ENCODE data around the gene XPR1. TPM values are rescaled to one million over a fixed set of nuclear protein-coding genes. Genes with fewer than 3 reads are reported as not detected.

XPR1 gene
- total and polyA plus RNA-seq, 2 of the 8 experiments (the other 6 are each of a cell fraction or from before 2014, with no cell fraction given), result 28.6 to 43.9 TPM

- no peak overlapping the region for H3K4ac ChIP-seq (replicated peaks; ENCODE audit: insufficient read length, low read depth, low read length)
- no peak overlapping the region for H3K18ac ChIP-seq (ENCODE audit: extremely low read depth, low read length)
- H2BK15ac ChIP-seq (ENCODE audit: low read length), result no peak overlapping the region
- no peak overlapping the region for H4K91ac ChIP-seq (replicated peaks; ENCODE audit: insufficient read length, low read length)
- DNase-seq (ENCODE audit: low read depth in 1 of 2, low spot score in 2 of 2), result no peak
- no peak overlapping the region for H3K4me3 ChIP-seq (ENCODE audit: extremely low read depth in 1 of 4, insufficient read depth in 2 of 4, low read depth in 3 of 4, low read length in 4 of 4)
- POLR2A ChIA-PET (ENCODE audit: partially characterized antibody), result no interaction called here
- TF ChIP-seq JUN (IDR thresholded peaks at IDR 0.05; ENCODE audit: low read depth, low read length) (no peak), TCF12 (IDR thresholded peaks at IDR 0.05; ENCODE audit: low read depth, low read length) (no peak), PHF8 (conservative IDR thresholded peaks at IDR 0.05; ENCODE audit: low read depth, low read length) (no peak)
- CTCF ChIA-PET (ENCODE audit: partially characterized antibody), result interaction anchor here (0.6 kb wide), 1 partner anchor 316 kb away, joined by 3 read pairs; no protein-coding TSS in a partner anchor
- no peak overlapping the region for H3K9ac ChIP-seq (replicated peaks in 1 of 4; ENCODE audit: extremely low read depth in 1 of 4, low read depth in 3 of 4, low read length in 3 of 4)
- no peaks in the 10 kb centered on the region for H3K79me2 ChIP-seq (ENCODE audit: control insufficient read depth in 1 of 2, insufficient read depth in 2 of 2, low read length in 2 of 2)
- H3K23ac ChIP-seq (ENCODE audit: insufficient read length), result no peak overlapping the region
- H2BK120ac ChIP-seq (replicated peaks; ENCODE audit: low read depth, low read length), result no peak overlapping the region
- no peak overlapping the region for H2AK5ac ChIP-seq (ENCODE audit: low read depth, low read length)
- no peaks in the 10 kb centered on the region for H3K27me3 ChIP-seq (replicated peaks in 1 of 4; ENCODE audit: control insufficient read depth in 3 of 4, extremely low read depth in 1 of 4, insufficient read depth in 3 of 4, low read length in 3 of 4)
- H3K79me1 ChIP-seq (ENCODE audit: low read depth, low read length), result no peaks in the 10 kb centered on the region
- no peak overlapping the region for H2BK5ac ChIP-seq (ENCODE audit: low read depth, low read length)
- H3K9me3 ChIP-seq (ENCODE audit: insufficient read depth in 2 of 2, low read depth in 1 of 2, low read length in 1 of 2), result no peaks in the 10 kb centered on the region
- WGBS, 2 experiments (ENCODE audit: extremely low coverage in 1 of 2, insufficient coverage in 1 of 2, insufficient read length in 1 of 2, insufficient replicate concordance in 2 of 2, low coverage in 1 of 2, low lambda C conversion rate in 2 of 2, missing lambda C conversion rate in 1 of 2), result 79% methylated on average over 6 of the region's 6 CpGs; no CpG with 5 or more reads in 1 of the 2 experiments
- H4K20me1 ChIP-seq (replicated peaks in 1 of 2; ENCODE audit: control insufficient read depth in 1 of 2, insufficient read depth in 2 of 2, low read length in 2 of 2), result no peaks in the 10 kb centered on the region
- H3K4me1 ChIP-seq (replicated peaks in 1 of 4; ENCODE audit: control insufficient read depth in 3 of 4, insufficient read depth in 4 of 4, low read length in 3 of 4), result no peaks in the 10 kb centered on the region; a peak in 1 of 7 replicates
- no peak overlapping the region for H4K5ac ChIP-seq (ENCODE audit: insufficient read length, low read depth, low read length)
- no peaks in the 10 kb centered on the region for H3K36me3 ChIP-seq (ENCODE audit: control insufficient read depth in 2 of 4, insufficient read depth in 4 of 4, low read length in 3 of 4)
- no peak overlapping the region for H3K27ac ChIP-seq (ENCODE audit: low read depth, low read length)
- H3K14ac ChIP-seq (ENCODE audit: insufficient read length), result no peak overlapping the region
- no peak overlapping the region for H2BK20ac ChIP-seq (ENCODE audit: low read length)
- no peaks in the 10 kb centered on the region for H3K23me2 ChIP-seq (ENCODE audit: low read depth, low read length)
- FAIRE-seq, result no peak
- H3K4me2 ChIP-seq (ENCODE audit: insufficient read depth in 1 of 2, low read depth in 2 of 2, low read length in 2 of 2), result no peak overlapping the region
- no peak overlapping the region for H2AFZ ChIP-seq (ENCODE audit: low read length)
- H3K56ac ChIP-seq (replicated peaks; ENCODE audit: insufficient read length, low read depth, low read length), result no peak overlapping the region
- no peak overlapping the region for H4K8ac ChIP-seq (ENCODE audit: extremely low read depth, insufficient read depth, low read length)
- no peak overlapping the region for H2BK12ac ChIP-seq (ENCODE audit: low read depth, low read length)
Measured at GRCh38 chr1:180849031-180849775, 217.4 kb downstream of the XPR1 start.

All from H1 (cell line).